ELF-1 (cell line): ENCODE results near the gene PRCC.

Experiments used
- DNase-seq: peaks from one replicate; pipeline ENCODE4 v3.0.0-alpha.2; 2016; ENCODE audit warnings: low read depth, low spot score

PRCC gene

GRCh38 chr1:156767101-156767878 is at the start of gene PRCC:
Gene PRCC, plus strand, starts transcription at chr1:156767535. Its CDS starts 237 bp downstream, at chr1:156767772.
- DNase-seq: peak; percentile 100

GRCh38 chr1:156721131-156721530 is 46.2 kb upstream of the PRCC start:
- no peak for DNase-seq

GRCh38 chr1:156721535-156721934 is 45.8 kb upstream of the PRCC start:
- no peak for DNase-seq

GRCh38 chr1:156725683-156726280 is 41.6 kb upstream of the PRCC start:
- peak; percentile 98 for DNase-seq

GRCh38 chr1:156726549-156727226 is 40.6 kb upstream of the PRCC start:
- peak; percentile 81 for DNase-seq

- DNase-seq: no peak
Measured at GRCh38 chr1:156727492-156727891, 39.8 kb upstream of the PRCC start.

GRCh38 chr1:156727926-156728598 is 39.3 kb upstream of the PRCC start, which contains the start of gene METTL25B:
Gene METTL25B, plus strand, starts transcription at chr1:156728469. Its CDS starts 636 bp downstream, at chr1:156729105.
- peak; percentile 89 for DNase-seq

GRCh38 chr1:156728599-156729462 is 38.5 kb upstream of the PRCC start, which contains the start of gene ISG20L2:
Gene ISG20L2, minus strand, starts transcription at chr1:156728766. Its CDS starts 1,114 bp downstream, at chr1:156727652.
- DNase-seq: peak; percentile 97

- DNase-seq: no peak
Measured at GRCh38 chr1:156733989-156734584, 33.2 kb upstream of the PRCC start.

- DNase-seq: no peak
Measured at GRCh38 chr1:156738407-156738806, 28.9 kb upstream of the PRCC start.

- DNase-seq: no peak
Measured at GRCh38 chr1:156738916-156739315, 28.4 kb upstream of the PRCC start.

- no peak for DNase-seq
Measured at GRCh38 chr1:156740237-156740740, 27.0 kb upstream of the PRCC start.

GRCh38 chr1:156740741-156741480 is 26.4 kb upstream of the PRCC start, which contains the start of gene MRPL24:
Gene MRPL24, minus strand, starts transcription at chr1:156741088. Its CDS starts 2,384 bp downstream, at chr1:156738704.
- DNase-seq: peak; percentile 100

GRCh38 chr1:156741481-156741983 is 25.8 kb upstream of the PRCC start:
- no peak for DNase-seq

- no peak for DNase-seq
Measured at GRCh38 chr1:156742017-156742416, 25.3 kb upstream of the PRCC start.

GRCh38 chr1:156742801-156743200 is 24.5 kb upstream of the PRCC start:
- no peak for DNase-seq

GRCh38 chr1:156743367-156744302 is 23.7 kb upstream of the PRCC start:
- no peak for DNase-seq

GRCh38 chr1:156744344-156744743 is 23.0 kb upstream of the PRCC start:
- no peak for DNase-seq
